HEK293 (cell line): Measurements from ENCODE around the gene DLEC1.

Source experiments
- CTCF ChIP-seq: fragments of 450-650 bp; formaldehyde crosslinking; IDR thresholded peaks from 2 replicates; pipeline ENCODE4 v1.5.1; 2016; ENCODE audit warnings: missing biosample characterization, missing genetic modification characterization
- ZBTB48 ChIP-seq: fragments of 450-650 bp; formaldehyde crosslinking; IDR thresholded peaks from 2 replicates; pipeline ENCODE4 v1.5.1; 2016; ENCODE audit warnings: missing biosample characterization, missing genetic modification characterization
- ZBTB49 ChIP-seq: fragments of 450-650 bp; formaldehyde crosslinking; IDR thresholded peaks from 2 replicates; pipeline ENCODE4 v1.5.1; 2016; ENCODE audit warnings: missing biosample characterization, missing genetic modification characterization, low read depth
- ZNF148 ChIP-seq: fragments of 450-650 bp; formaldehyde crosslinking; IDR thresholded peaks from 2 replicates; pipeline ENCODE4 v1.5.0; 2017; ENCODE audit warnings: missing biosample characterization, missing genetic modification characterization, borderline replicate concordance
- ZNF274 ChIP-seq, 2 experiments: fragments of 200-500 bp in 1 of 2; fragments of 450-650 bp in 1 of 2; sonication (Bioruptor generic) in 1 of 2; formaldehyde crosslinking in 1 of 2; IDR thresholded peaks; 2 replicates each; pipeline versions ENCODE4 v1.5.1 to v1.6.1; 2014 to 2016; ENCODE audit warnings: borderline replicate concordance in 1 of 2, inconsistent platforms in 1 of 2, low read length in 1 of 2, missing biosample characterization in 1 of 2, missing genetic modification characterization in 1 of 2
- ZNF433 ChIP-seq: fragments of 450-650 bp; formaldehyde crosslinking; IDR thresholded peaks from 2 replicates; pipeline ENCODE4 v1.5.1; 2016; ENCODE audit warnings: missing biosample characterization, missing genetic modification characterization, low read depth
- ZNF624 ChIP-seq: fragments of 450-650 bp; formaldehyde crosslinking; IDR thresholded peaks from 2 replicates; pipeline ENCODE4 v1.5.1; 2017; ENCODE audit warnings: missing biosample characterization, missing genetic modification characterization
- ZNF658 ChIP-seq: fragments of 450-650 bp; formaldehyde crosslinking; IDR thresholded peaks from 2 replicates; pipeline ENCODE4; 2016; ENCODE audit warnings: missing biosample characterization, missing genetic modification characterization

GRCh38 chr3:38067508-38068233 is 28.7 kb downstream of the DLEC1 start:
- no peak for TF ChIP-seq CTCF (tag by site-specific recombination)
- TF ChIP-seq ZNF658 (tag by site-specific recombination): no peak
- no peak for TF ChIP-seq ZNF274 (IDR thresholded peaks at IDR 0.05; ENCODE audit: low read length)
- TF ChIP-seq ZNF274 (tag by site-specific recombination; IDR thresholded peaks at IDR 0.05; ENCODE audit: borderline replicate concordance): no peak
- no peak for TF ChIP-seq ZNF624 (tag by site-specific recombination)
- TF ChIP-seq ZNF148: no peak
- TF ChIP-seq ZNF433 (tag by site-specific recombination): no peak
- no peak for TF ChIP-seq ZBTB49
- no peak for TF ChIP-seq ZBTB48 (tag by site-specific recombination)
